CD4-positive, alpha-beta memory T cell (primary cell): ENCODE measurements around the gene CHD9. TPM values are rescaled to one million over a fixed set of nuclear protein-coding genes. Genes with fewer than 3 reads are reported as not detected.

Source experiments
- CTCF ChIA-PET: fragments of 350-600 bp; sonication (Branson Sonifier 250); formaldehyde crosslinking; loops from one replicate; lab custom pipeline; 2021; ENCODE audit warnings: inconsistent platforms; ENCODE audit not compliant: partially characterized antibody; lab: Charles Lee
- POLR2A ChIA-PET: fragments of 350-600 bp; sonication (Branson Sonifier 250); formaldehyde crosslinking; loops from one replicate; lab custom pipeline; 2021; ENCODE audit not compliant: partially characterized antibody; lab: Charles Lee
- DNase-seq, 5 donors: peaks; one replicate each; pipeline versions ENCODE4 v3.0.0 to v3.0.0-alpha.2; 2020 to 2022; ENCODE audit warnings: mixed read lengths in 1 of 5
- H3K27ac ChIP-seq: one replicate; pipeline ENCODE4 v1.7.0; 2013; ENCODE audit warnings: low read depth, low read length
- H3K27me3 ChIP-seq: 2 replicates; pipeline ENCODE4 v1.7.0; 2013; ENCODE audit warnings: mild to moderate bottlenecking, low read length, moderate library complexity; ENCODE audit not compliant: insufficient read depth
- H3K36me3 ChIP-seq: 2 replicates; pipeline ENCODE4 v1.7.0; 2013; ENCODE audit warnings: mild to moderate bottlenecking, low read length, moderate library complexity; ENCODE audit not compliant: insufficient read depth
- H3K4me1 ChIP-seq: 2 replicates; pipeline ENCODE4 v1.7.0; 2013; ENCODE audit warnings: mild to moderate bottlenecking, low read length, moderate library complexity; ENCODE audit not compliant: insufficient read depth
- H3K4me3 ChIP-seq, 2 donors: one replicate each; pipeline ENCODE4 v1.7.0; 2013; ENCODE audit warnings: low read length in 2 of 2, mild to moderate bottlenecking in 1 of 2
- H3K9me3 ChIP-seq, 2 donors: one replicate each; pipeline ENCODE4 v1.7.0; 2013; ENCODE audit warnings: low read length in 2 of 2, control low read depth in 1 of 2; ENCODE audit not compliant: control insufficient read depth in 1 of 2
- H3K27ac Mint-ChIP-seq, 7 donors: one replicate each; pipeline ENCODE4 v1.8.0; 2020 to 2021; ENCODE audit warnings: mixed read lengths in 7 of 7, mild to moderate bottlenecking in 6 of 7, inconsistent platforms in 3 of 7, moderate library complexity in 3 of 7
- H3K27me3 Mint-ChIP-seq, 2 donors: one replicate each; pipeline ENCODE4 v1.8.0; 2020 to 2021; ENCODE audit warnings: mixed read lengths in 2 of 2
- H3K36me3 Mint-ChIP-seq, 2 donors: one replicate each; pipeline ENCODE4 v1.8.0; 2020 to 2021; ENCODE audit warnings: mixed read lengths in 2 of 2, inconsistent platforms in 1 of 2, mild to moderate bottlenecking in 1 of 2
- H3K4me1 Mint-ChIP-seq, 4 donors: one replicate each; pipeline ENCODE4 v1.8.0; 2020 to 2021; ENCODE audit warnings: mixed read lengths in 4 of 4, mild to moderate bottlenecking in 1 of 4
- H3K4me3 Mint-ChIP-seq, 8 donors: one replicate each; pipeline ENCODE4 v1.8.0; 2020 to 2021; ENCODE audit warnings: mixed read lengths in 8 of 8, mild to moderate bottlenecking in 7 of 8, moderate library complexity in 6 of 8, inconsistent platforms in 3 of 8
- H3K9me3 Mint-ChIP-seq, 8 donors: one replicate each; pipeline ENCODE4 v1.8.0; 2020 to 2021; ENCODE audit warnings: mixed read lengths in 8 of 8, mild to moderate bottlenecking in 5 of 8, inconsistent platforms in 3 of 8, moderate library complexity in 1 of 8
- intact Hi-C: fragments of 100-400 bp; cut with micrococcal nuclease; formaldehyde crosslinking; loops from one replicate; pipeline ENCODE4 v1.15.1; 2023
- polyA plus RNA-seq, 2 donors: library from polyadenylated mRNA; unstranded; fragments of 300-500 nt; fragmentation: Illumina TruSeq; gene quantifications; one replicate each; pipeline ENCODE4 v1.2.3, GENCODE V29; 2021
- total RNA-seq, 2 experiments: library from RNA; stranded (reverse); gene quantifications; one replicate each; pipeline ENCODE4 v1.2.3, GENCODE V29; 2021

CHD9 gene
- total and polyA plus RNA-seq, 4 experiments from 2014 or later = 22.9 to 49.7 (median 39.5) TPM

DNA sequence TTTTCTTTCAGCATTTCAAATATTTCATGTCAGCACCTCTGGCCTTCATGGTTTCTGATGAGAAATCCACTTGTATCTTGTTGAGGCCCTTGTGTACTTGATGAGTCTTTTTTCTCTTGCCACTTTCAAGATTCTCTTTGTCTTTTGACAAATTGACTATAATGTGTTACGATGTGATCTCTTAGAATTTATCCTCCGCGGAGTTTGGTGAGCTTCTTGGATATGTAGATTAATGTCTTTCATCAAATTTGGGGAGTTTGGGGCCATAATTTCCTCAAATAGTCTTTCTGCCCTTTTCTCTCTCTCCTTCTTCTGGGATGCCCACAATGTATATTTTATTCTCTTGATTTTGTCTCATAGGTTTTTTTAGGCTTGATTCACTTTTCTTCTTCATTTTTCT is 96.0 kb downstream of the CHD9 start:
- peaks cover 0 to 2% (median 0%) of the 10 kb centered on the region in 8 donors for H3K9me3 Mint-ChIP-seq
- peaks cover 6 to 16% of the 10 kb centered on the region in 2 donors for H3K36me3 Mint-ChIP-seq
- no peak overlapping the region for H3K27ac Mint-ChIP-seq
- H3K4me1 ChIP-seq = no peaks in the 10 kb centered on the region
- no peaks in the 10 kb centered on the region for H3K27me3 ChIP-seq
- no peak overlapping the region for H3K4me3 Mint-ChIP-seq
- H3K4me3 ChIP-seq = no peak overlapping the region
- no peak overlapping the region for H3K27ac ChIP-seq
- no peaks in the 10 kb centered on the region for H3K9me3 ChIP-seq
- DNase-seq = no peak
- H3K36me3 ChIP-seq = peaks cover 2% of the 10 kb centered on the region
- no peaks in the 10 kb centered on the region for H3K27me3 Mint-ChIP-seq
- H3K4me1 Mint-ChIP-seq = peaks cover 0 to 12% (median 8%) of the 10 kb centered on the region in 4 donors
- ChIA-PET CTCF (interaction anchor here (1.5 kb wide), 3 partner anchors 8 to 96 kb away, joined by 3 to 6 read pairs (median 5); partner anchors contain the start of gene CHD9), POLR2A (no interaction called here)
- intact Hi-C loops = no loop called here

DNA sequence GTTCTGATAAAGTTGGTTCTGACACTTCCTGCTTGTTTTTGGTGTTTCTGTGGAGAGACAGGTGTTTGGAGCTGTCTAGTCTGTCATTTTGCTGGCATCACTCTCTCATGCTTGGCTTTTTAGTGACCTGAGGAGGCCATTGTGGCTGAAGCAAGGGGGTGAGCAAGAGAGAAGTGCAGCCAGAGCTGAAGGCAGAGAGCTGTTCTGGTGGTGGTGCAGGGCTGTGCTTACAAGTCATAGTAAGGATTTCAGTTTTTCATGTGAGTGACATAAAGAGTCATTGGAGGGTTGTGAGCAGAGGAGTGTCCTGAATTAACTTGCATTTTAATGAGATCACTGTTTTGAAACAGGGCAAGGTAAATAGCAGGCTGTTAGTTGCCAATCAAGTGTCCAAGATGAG is 97.5 kb downstream of the CHD9 start:
- Histone ChIP-seq H3K36me3 (peaks cover 8% of the 10 kb centered on the region), H3K4me1 (no peaks in the 10 kb centered on the region), H3K27ac (no peak overlapping the region), H3K4me3 (no peak overlapping the region), H3K9me3 (no peaks in the 10 kb centered on the region), H3K27me3 (no peaks in the 10 kb centered on the region)
- H3K9me3 Mint-ChIP-seq = peaks cover 0 to 2% (median 0%) of the 10 kb centered on the region in 8 donors
- H3K4me3 Mint-ChIP-seq = no peak overlapping the region
- DNase-seq = no peak
- intact Hi-C loops = no loop called here
- CTCF ChIA-PET = interaction anchor here (1.5 kb wide), 1 partner anchor 13 kb away, joined by 3 read pairs; no protein-coding TSS in a partner anchor
- POLR2A ChIA-PET = no interaction called here
- H3K4me1 Mint-ChIP-seq = peaks cover 0 to 11% (median 10%) of the 10 kb centered on the region in 4 donors
- peaks cover 22 to 32% of the 10 kb centered on the region in 2 donors for H3K36me3 Mint-ChIP-seq
- H3K27me3 Mint-ChIP-seq = no peaks in the 10 kb centered on the region
- H3K27ac Mint-ChIP-seq = no peak overlapping the region

DNA sequence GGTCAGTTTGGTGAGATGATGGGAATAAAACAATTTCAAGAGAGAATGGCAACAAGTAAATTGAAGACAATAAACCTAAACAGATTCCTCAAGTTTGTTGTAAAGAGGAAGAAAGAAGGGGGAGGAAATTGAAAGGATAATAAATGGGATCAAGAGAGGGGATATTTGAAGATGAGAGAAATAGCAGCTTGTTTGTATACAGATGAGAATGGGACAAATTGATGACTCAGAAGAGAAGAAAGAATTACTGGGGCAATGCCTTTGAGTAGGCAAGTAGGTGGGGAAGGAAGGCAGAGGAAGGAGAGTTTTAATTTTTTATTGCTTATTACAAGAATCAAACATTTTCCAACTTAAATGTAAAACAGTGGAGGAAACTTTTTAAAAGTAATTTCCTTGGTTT is 98.3 kb downstream of the CHD9 start:
- Histone ChIP-seq H3K36me3 (peaks cover 8% of the 10 kb centered on the region), H3K27me3 (no peaks in the 10 kb centered on the region), H3K9me3 (no peaks in the 10 kb centered on the region), H3K27ac (no peak overlapping the region), H3K4me3 (no peak overlapping the region), H3K4me1 (no peaks in the 10 kb centered on the region)
- ChIA-PET CTCF (no interaction called here), POLR2A (no interaction called here)
- no peaks in the 10 kb centered on the region for H3K27me3 Mint-ChIP-seq
- intact Hi-C loops = no loop called here
- peaks cover 0 to 11% (median 8%) of the 10 kb centered on the region in 4 donors for H3K4me1 Mint-ChIP-seq
- H3K36me3 Mint-ChIP-seq = peaks cover 24 to 34% of the 10 kb centered on the region in 2 donors
- H3K27ac Mint-ChIP-seq = no peak overlapping the region
- H3K9me3 Mint-ChIP-seq = peaks cover 0 to 2% (median 0%) of the 10 kb centered on the region in 8 donors
- no peak for DNase-seq
- no peak overlapping the region for H3K4me3 Mint-ChIP-seq

DNA sequence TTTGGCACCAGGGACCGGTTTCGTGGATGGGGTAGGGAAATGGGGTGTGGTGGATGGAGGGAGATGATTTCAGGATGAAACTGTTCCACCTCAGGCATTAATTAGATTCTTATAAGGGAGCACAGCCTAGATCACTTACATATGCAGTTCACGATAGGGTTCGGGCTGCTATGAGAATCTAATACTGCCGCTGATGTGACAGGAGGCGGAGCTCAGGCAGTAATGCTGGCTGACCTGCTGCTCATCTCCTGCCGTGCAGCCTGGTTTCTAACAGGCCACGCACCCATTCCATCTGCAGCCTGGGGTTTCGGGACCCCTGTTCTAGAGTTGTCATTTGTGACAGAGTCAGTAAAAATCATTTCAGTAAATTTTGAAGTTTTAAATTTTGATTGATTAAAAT is 99.7 kb downstream of the CHD9 start:
- no peaks in the 10 kb centered on the region for H3K9me3 Mint-ChIP-seq
- ChIA-PET POLR2A (no interaction called here), CTCF (interaction anchor here (0.9 to 2.7 kb wide), 5 partner anchors 13 to 100 kb away, joined by 3 to 13 read pairs (median 4); partner anchors contain the start of gene CHD9)
- H3K27me3 Mint-ChIP-seq = no peaks in the 10 kb centered on the region
- no peak overlapping the region for H3K27ac ChIP-seq
- intact Hi-C loops = no loop called here
- H3K4me3 Mint-ChIP-seq = no peak overlapping the region
- H3K4me3 ChIP-seq = no peak overlapping the region
- H3K36me3 ChIP-seq = peaks cover 8% of the 10 kb centered on the region
- H3K4me1 ChIP-seq = no peaks in the 10 kb centered on the region
- no peaks in the 10 kb centered on the region for H3K9me3 ChIP-seq
- peaks cover 21 to 22% of the 10 kb centered on the region in 2 donors for H3K36me3 Mint-ChIP-seq
- H3K27ac Mint-ChIP-seq = peak overlapping the region in 2 of 7 donors; percentile 34 to 50
- no peak for DNase-seq
- H3K27me3 ChIP-seq = no peaks in the 10 kb centered on the region
- H3K4me1 Mint-ChIP-seq = peaks cover 0 to 9% (median 4%) of the 10 kb centered on the region in 4 donors

DNA sequence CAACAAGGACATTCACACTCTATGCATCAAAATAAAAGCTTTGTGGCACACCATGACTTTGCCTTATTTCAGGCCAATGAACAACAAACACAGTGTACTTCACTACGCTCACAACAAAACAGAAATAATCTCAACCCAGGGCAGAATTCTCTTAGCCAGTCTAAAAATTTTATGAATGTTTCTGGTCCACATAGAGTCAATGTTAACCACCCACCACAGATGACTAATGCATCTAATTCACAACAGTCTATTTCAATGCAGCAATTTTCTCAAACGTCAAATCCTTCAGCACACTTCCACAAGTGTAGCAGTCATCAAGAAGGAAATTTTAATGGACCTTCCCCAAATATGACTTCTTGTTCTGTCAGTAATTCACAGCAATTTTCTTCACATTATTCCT is 101.7 kb downstream of the CHD9 start:
- CTCF ChIA-PET = interaction anchor here (0.5 to 2.7 kb wide), 2 partner anchors 102 to 237 kb away, joined by 3 to 13 read pairs; partner anchors contain the start of gene CHD9
- peak overlapping the region in 1 of 7 donors; percentile 2 for H3K27ac Mint-ChIP-seq
- no peak overlapping the region for H3K4me3 ChIP-seq
- peaks cover 8% of the 10 kb centered on the region for H3K36me3 ChIP-seq
- H3K27me3 Mint-ChIP-seq = no peaks in the 10 kb centered on the region
- H3K27ac ChIP-seq = no peak overlapping the region
- intact Hi-C loops = no loop called here
- peaks cover 20 to 22% of the 10 kb centered on the region in 2 donors for H3K36me3 Mint-ChIP-seq
- H3K27me3 ChIP-seq = no peaks in the 10 kb centered on the region
- POLR2A ChIA-PET = no interaction called here
- no peaks in the 10 kb centered on the region for H3K4me1 ChIP-seq
- H3K4me3 Mint-ChIP-seq = no peak overlapping the region
- no peak for DNase-seq
- no peaks in the 10 kb centered on the region for H3K9me3 Mint-ChIP-seq
- no peaks in the 10 kb centered on the region for H3K9me3 ChIP-seq
- H3K4me1 Mint-ChIP-seq = peaks cover 0 to 10% (median 6%) of the 10 kb centered on the region in 4 donors

DNA sequence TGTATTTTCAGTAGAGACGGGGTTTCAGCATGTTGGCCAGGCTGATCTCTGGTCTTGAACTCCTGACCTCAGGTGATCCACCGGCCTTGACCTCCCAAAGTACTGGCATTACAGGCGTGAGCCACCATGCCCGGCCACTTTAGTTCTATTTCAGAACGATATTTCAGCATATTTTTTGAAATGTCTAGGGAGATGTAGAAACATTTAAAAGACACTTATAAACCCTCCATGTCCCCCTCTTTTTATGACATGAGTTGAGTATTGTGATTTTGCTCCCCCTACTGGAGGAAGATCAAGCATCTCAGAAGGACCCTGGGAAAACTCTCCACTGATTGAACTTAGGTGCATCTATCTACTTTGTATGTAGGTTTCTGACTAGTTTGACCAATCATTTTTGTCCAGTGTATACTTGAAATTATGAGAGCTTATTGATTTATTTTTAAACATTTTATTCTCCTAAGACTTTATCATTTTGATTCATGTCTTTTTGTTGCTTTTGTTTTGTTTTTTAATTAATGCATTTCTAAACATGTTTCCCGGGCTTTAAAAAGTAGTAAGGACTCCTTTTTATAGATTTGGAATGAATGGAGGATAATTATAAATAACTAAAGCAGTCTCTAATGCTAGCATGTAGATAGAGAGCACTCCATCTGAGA is 105.1 kb downstream of the CHD9 start:
- Mint-ChIP-seq H3K27ac (peak overlapping the region in 3 of 7 donors; percentile 3 to 57 (median 55)), H3K9me3 (no peaks in the 10 kb centered on the region), H3K4me3 (no peak overlapping the region), H3K36me3 (peaks cover 20 to 26% of the 10 kb centered on the region in 2 donors), H3K27me3 (no peaks in the 10 kb centered on the region), H3K4me1 (peaks cover 0 to 8% (median 6%) of the 10 kb centered on the region in 4 donors)
- intact Hi-C loops = loop anchor here (1.0 to 2.0 kb wide), 2 partner anchors 29 to 105 kb away; no protein-coding TSS in a partner anchor
- Histone ChIP-seq H3K27ac (no peak overlapping the region), H3K27me3 (no peaks in the 10 kb centered on the region), H3K4me1 (no peaks in the 10 kb centered on the region), H3K9me3 (no peaks in the 10 kb centered on the region), H3K4me3 (no peak overlapping the region), H3K36me3 (peaks cover 8% of the 10 kb centered on the region)
- ChIA-PET POLR2A (interaction anchor here (1.7 kb wide), 1 partner anchor 105 kb away, joined by 4 read pairs; the partner anchor contains the start of gene CHD9), CTCF (interaction anchor here (0.6 to 5.5 kb wide), 19 partner anchors 9 to 359 kb away, joined by 3 to 93 read pairs (median 4); partner anchors contain the start of genes CHD9 and CHD9NB)
- peak; percentile 31 to 50 (median 44) for DNase-seq

DNA sequence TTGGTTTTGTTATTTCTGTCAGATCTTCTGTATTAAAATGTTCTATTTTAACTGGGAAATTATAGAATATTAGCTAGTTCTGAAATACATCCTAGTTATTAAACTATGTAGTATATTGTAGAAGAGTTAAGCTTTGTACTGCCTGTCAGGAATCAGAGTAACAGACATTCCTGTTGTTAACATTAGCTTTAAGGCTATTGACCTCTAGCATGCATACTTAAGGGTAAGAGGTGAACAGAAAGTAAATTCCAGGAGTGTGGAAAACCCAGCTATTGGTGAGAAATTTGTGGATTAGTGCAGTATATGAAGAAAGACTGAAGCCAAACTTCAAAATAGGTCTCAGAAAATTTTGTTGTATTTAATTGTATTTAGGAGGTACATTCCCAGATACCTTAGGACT is 111.3 kb downstream of the CHD9 start:
- POLR2A ChIA-PET = no interaction called here
- intact Hi-C loops = no loop called here
- Histone ChIP-seq H3K9me3 (no peaks in the 10 kb centered on the region), H3K4me3 (no peak overlapping the region), H3K27ac (no peak overlapping the region), H3K27me3 (no peaks in the 10 kb centered on the region), H3K36me3 (no peaks in the 10 kb centered on the region), H3K4me1 (no peaks in the 10 kb centered on the region)
- Mint-ChIP-seq H3K27ac (no peak overlapping the region), H3K4me1 (peaks cover 0 to 18% (median 8%) of the 10 kb centered on the region in 4 donors), H3K27me3 (no peaks in the 10 kb centered on the region), H3K36me3 (peaks cover 0 to 7% of the 10 kb centered on the region in 2 donors), H3K4me3 (no peak overlapping the region), H3K9me3 (no peaks in the 10 kb centered on the region)
- CTCF ChIA-PET = interaction anchor here (2.2 kb wide), 1 partner anchor 111 kb away, joined by 14 read pairs; the partner anchor contains the start of gene CHD9
- no peak for DNase-seq
